ENCODE results near the gene ATF6.

ATF6 gene

DNA sequence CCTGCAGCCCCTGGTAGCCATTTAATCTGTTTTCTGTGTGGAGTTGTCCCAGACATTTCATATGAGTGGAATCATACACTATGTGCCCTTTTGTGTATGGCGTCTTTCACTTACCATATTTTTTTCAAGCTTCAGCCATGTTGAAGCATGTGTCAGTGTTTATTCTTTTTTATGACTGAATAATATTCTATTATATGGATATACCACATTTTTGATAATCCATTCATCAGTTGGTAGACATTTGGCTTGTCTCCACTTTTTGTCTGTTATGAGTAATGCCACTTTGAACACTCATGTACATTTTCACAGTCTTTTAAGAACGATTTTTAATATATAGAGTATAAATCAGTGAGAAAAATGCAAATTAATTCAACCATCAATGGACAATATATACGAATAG lies 44.7 kb downstream of the ATF6 start:
- DNase-seq (ENCODE audit: low spot score): no peak
- in situ Hi-C loops (cut with MboI; ENCODE audit: low sequenced_read_pairs, unreplicated experiment): no loop called here
- TF ChIP-seq, protein P1, sequence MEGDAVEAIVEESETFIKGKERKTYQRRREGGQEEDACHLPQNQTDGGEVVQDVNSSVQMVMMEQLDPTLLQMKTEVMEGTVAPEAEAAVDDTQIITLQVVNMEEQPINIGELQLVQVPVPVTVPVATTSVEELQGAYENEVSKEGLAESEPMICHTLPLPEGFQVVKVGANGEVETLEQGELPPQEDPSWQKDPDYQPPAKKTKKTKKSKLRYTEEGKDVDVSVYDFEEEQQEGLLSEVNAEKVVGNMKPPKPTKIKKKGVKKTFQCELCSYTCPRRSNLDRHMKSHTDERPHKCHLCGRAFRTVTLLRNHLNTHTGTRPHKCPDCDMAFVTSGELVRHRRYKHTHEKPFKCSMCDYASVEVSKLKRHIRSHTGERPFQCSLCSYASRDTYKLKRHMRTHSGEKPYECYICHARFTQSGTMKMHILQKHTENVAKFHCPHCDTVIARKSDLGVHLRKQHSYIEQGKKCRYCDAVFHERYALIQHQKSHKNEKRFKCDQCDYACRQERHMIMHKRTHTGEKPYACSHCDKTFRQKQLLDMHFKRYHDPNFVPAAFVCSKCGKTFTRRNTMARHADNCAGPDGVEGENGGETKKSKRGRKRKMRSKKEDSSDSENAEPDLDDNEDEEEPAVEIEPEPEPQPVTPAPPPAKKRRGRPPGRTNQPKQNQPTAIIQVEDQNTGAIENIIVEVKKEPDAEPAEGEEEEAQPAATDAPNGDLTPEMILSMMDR (IDR thresholded peaks at IDR 0.05; ENCODE audit: borderline replicate concordance, control extremely low read depth, extremely low read depth, insufficient read depth, missing control alignments): no peak

- in situ Hi-C loops (cut with MboI; ENCODE audit: low sequenced_read_pairs, unreplicated experiment): no loop called here
- TF ChIP-seq, protein P1 (IDR thresholded peaks at IDR 0.05; ENCODE audit: borderline replicate concordance, control extremely low read depth, extremely low read depth, insufficient read depth, missing control alignments): no peak
- no peak for DNase-seq (ENCODE audit: low spot score)
Measured at GRCh38 chr1:161816201-161816600, 50.1 kb downstream of the ATF6 start.

DNA sequence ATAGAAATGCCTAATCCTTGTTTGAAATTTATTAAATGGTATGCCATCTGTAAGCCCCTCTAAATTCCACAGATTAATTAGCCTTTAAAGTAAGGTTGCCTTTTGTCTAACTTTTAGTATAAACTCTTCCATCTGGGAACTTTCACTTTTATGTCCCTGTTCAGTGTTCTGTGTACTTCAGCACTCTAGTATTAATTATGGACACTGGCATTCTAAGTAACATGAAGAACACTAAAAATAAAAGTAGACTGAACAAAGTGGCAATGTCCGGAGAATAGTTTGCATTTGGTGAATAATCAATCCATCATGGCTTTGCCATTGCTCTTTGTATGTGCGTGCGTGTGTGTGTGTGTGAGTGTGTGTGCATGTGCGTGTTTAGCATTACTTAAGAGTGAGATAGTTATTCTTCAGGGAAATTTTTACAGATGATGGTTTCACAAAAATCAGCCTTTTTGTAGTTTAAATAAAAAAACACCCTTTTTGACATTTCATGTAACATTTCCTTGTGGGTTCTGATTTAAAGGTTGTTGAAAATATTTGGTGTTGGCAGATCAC lies 51.1 kb downstream of the ATF6 start:
- TF ChIP-seq, protein P1 (IDR thresholded peaks at IDR 0.05; ENCODE audit: borderline replicate concordance, control extremely low read depth, extremely low read depth, insufficient read depth, missing control alignments): no peak
- no peak for DNase-seq (ENCODE audit: low spot score)
- in situ Hi-C loops (cut with MboI; ENCODE audit: low sequenced_read_pairs, unreplicated experiment): no loop called here

- TF ChIP-seq, protein P1 (IDR thresholded peaks at IDR 0.05; ENCODE audit: borderline replicate concordance, control extremely low read depth, extremely low read depth, insufficient read depth, missing control alignments): no peak
- no peak for DNase-seq (ENCODE audit: low spot score)
- in situ Hi-C loops (cut with MboI; ENCODE audit: low sequenced_read_pairs, unreplicated experiment): no loop called here
Measured at GRCh38 chr1:161820914-161821313, 54.8 kb downstream of the ATF6 start.

- in situ Hi-C loops (cut with MboI; ENCODE audit: low sequenced_read_pairs, unreplicated experiment): no loop called here
- TF ChIP-seq, protein P1 (IDR thresholded peaks at IDR 0.05; ENCODE audit: borderline replicate concordance, control extremely low read depth, extremely low read depth, insufficient read depth, missing control alignments): no peak
- DNase-seq (ENCODE audit: low spot score): no peak
Measured at GRCh38 chr1:161824618-161825017, 58.5 kb downstream of the ATF6 start.

GRCh38 chr1:161825831-161826230 lies 59.7 kb downstream of the ATF6 start:
- in situ Hi-C loops (cut with MboI; ENCODE audit: low sequenced_read_pairs, unreplicated experiment): no loop called here
- DNase-seq (ENCODE audit: low spot score): no peak
- TF ChIP-seq, protein P1 (IDR thresholded peaks at IDR 0.05; ENCODE audit: borderline replicate concordance, control extremely low read depth, extremely low read depth, insufficient read depth, missing control alignments): no peak
